GM19328 (cell line): ENCODE data around the gene FLII.
"Not testable (repeated sequence)": the region's sequence is repeated elsewhere in the genome, so short reads cannot be mapped to it uniquely, and the experiment has no call there.

Experiments used
- ATAC-seq: cut with Tn5 transposase; IDR thresholded peaks from one replicate; pipeline ENCODE4 v1.9.1; 2021; ENCODE audit warnings: mild to moderate bottlenecking, moderate library complexity; ENCODE audit not compliant: unreplicated experiment

Gene FLII

GRCh38 chr17:18224387-18225120 lies 34.0 kb downstream of the FLII start:
- no peak for ATAC-seq

GRCh38 chr17:18224053-18224386 lies 34.5 kb downstream of the FLII start:
- ATAC-seq: no peak

GRCh38 chr17:18218756-18219415 lies 39.7 kb downstream of the FLII start:
- ATAC-seq: no peak

GRCh38 chr17:18217412-18218015 lies 41.0 kb downstream of the FLII start:
- ATAC-seq: no peak

GRCh38 chr17:18216906-18217305 lies 41.6 kb downstream of the FLII start:
- not testable (repeated sequence) for ATAC-seq

- no peak for ATAC-seq
Measured at GRCh38 chr17:18213666-18214270, 44.8 kb downstream of the FLII start.

GRCh38 chr17:18208092-18208491 lies 50.4 kb downstream of the FLII start:
- no peak for ATAC-seq

GRCh38 chr17:18206962-18207361 lies 51.6 kb downstream of the FLII start:
- no peak for ATAC-seq

GRCh38 chr17:18205861-18206260 lies 52.7 kb downstream of the FLII start:
- ATAC-seq: no peak

- no peak for ATAC-seq
Measured at GRCh38 chr17:18203308-18203707, 55.2 kb downstream of the FLII start.

- no peak for ATAC-seq
Measured at GRCh38 chr17:18201108-18201507, 57.4 kb downstream of the FLII start.

GRCh38 chr17:18198530-18198929 lies 60.0 kb downstream of the FLII start:
- no peak for ATAC-seq

- ATAC-seq: no peak
Measured at GRCh38 chr17:18197535-18198194, 60.9 kb downstream of the FLII start.

- no peak for ATAC-seq
Measured at GRCh38 chr17:18195246-18195645, 63.3 kb downstream of the FLII start.
